Bronchial epithelial cell (primary cell): Measurements from ENCODE around the gene FBXL17. TPM values are rescaled to one million over a fixed set of nuclear protein-coding genes. Genes with fewer than 3 reads are reported as not detected.

Experiments
- DNase-seq: peaks from one replicate; pipeline ENCODE4 v3.0.0-alpha.2; 2010; ENCODE audit warnings: low read depth
- FAIRE-seq: peaks from 2 replicates; lab custom pipeline; 2011; peaks lifted over from hg19 to GRCh38; lab: Jason Lieb, UNC
- H3K27me3 ChIP-seq: 2 replicates; pipeline ENCODE4 v1.5.1; 2011; ENCODE audit warnings: low read length; ENCODE audit not compliant: control insufficient read depth, insufficient read depth
- H3K36me3 ChIP-seq: 2 replicates; pipeline ENCODE4 v1.5.1; 2011; ENCODE audit warnings: low read length; ENCODE audit not compliant: control insufficient read depth, insufficient read depth
- H3K4me3 ChIP-seq: 2 replicates; pipeline ENCODE4 v1.5.1; 2011; ENCODE audit warnings: mild to moderate bottlenecking, low read depth, low read length, control low read depth
- CTCF ChIP-seq: IDR thresholded peaks from 2 replicates; pipeline ENCODE4 v1.5.1; 2011; ENCODE audit warnings: mild to moderate bottlenecking, moderate library complexity, low read length, control low read depth, inconsistent platforms; ENCODE audit not compliant: insufficient read depth, severe bottlenecking
- total RNA-seq: library from RNA; depleted of rRNA; stranded (reverse); fragments of >200 nt; gene quantifications from 2 replicates; pipeline ENCODE4 v1.2.1, GENCODE V29; 2014

The FBXL17 gene
- total RNA-seq, 1 donor from 2014 or later: 6.6 TPM

GRCh38 chr5:108064302-108064701 is 317.6 kb downstream of the FBXL17 start:
- FAIRE-seq: no peak
- no peaks in the 10 kb centered on the region for H3K27me3 ChIP-seq
- no peak for DNase-seq
- no peaks in the 10 kb centered on the region for H3K36me3 ChIP-seq
- TF ChIP-seq CTCF: no peak
- H3K4me3 ChIP-seq: no peak overlapping the region

DNA sequence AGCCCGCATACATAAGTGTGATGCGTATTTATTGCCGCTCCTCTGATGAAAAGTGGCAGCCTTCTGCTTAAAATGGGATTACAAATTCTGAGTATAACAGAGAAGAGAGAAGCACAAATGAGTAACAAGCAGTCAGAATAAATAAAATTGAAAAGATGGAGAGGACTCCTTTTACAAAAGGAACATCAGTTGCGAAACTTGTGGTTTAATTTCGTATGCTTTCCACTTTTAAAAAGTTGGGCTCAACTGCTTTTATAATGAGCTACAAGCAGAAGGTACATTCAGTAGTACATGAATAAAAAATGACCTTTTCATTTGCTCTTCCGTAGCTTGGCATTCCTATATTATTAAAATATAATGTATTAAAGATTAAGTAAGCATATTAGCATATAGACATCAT is 320.0 kb downstream of the FBXL17 start:
- no peak overlapping the region for H3K4me3 ChIP-seq
- H3K36me3 ChIP-seq: no peaks in the 10 kb centered on the region
- TF ChIP-seq CTCF: no peak
- no peak for DNase-seq
- H3K27me3 ChIP-seq: no peaks in the 10 kb centered on the region
- FAIRE-seq: no peak

GRCh38 chr5:108060340-108060739 is 321.6 kb downstream of the FBXL17 start:
- no peak for FAIRE-seq
- TF ChIP-seq CTCF: no peak

DNA sequence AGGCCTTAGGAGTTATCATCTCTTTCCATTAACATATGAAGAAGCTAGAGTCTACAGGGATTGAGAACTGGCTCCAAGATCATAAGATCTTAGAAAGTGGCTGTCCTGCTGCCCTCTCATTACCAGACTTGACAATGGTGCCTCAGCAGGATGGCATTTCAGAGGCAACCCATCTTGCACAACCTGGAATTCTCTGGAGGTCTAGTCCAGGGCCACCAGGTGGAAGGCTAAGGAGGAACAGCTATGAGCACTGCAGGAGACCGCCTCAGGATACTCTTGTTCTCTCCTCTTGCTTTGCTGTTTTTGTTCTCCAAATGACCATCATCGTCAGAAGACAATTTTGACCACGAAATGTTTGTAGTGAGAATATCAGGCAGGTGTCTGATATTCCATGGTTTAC is 322.6 kb downstream of the FBXL17 start:
- Histone ChIP-seq H3K36me3 (no peaks in the 10 kb centered on the region), H3K27me3 (no peaks in the 10 kb centered on the region), H3K4me3 (no peak overlapping the region)
- TF ChIP-seq CTCF: no peak
- DNase-seq (no peak), FAIRE-seq (no peak)

More at GRCh38 chr5:108060340-108060739, 321.6 kb downstream of the FBXL17 start:
- H3K27me3 ChIP-seq: no peaks in the 10 kb centered on the region
- H3K4me3 ChIP-seq: no peak overlapping the region
- DNase-seq: no peak
- no peaks in the 10 kb centered on the region for H3K36me3 ChIP-seq

DNA sequence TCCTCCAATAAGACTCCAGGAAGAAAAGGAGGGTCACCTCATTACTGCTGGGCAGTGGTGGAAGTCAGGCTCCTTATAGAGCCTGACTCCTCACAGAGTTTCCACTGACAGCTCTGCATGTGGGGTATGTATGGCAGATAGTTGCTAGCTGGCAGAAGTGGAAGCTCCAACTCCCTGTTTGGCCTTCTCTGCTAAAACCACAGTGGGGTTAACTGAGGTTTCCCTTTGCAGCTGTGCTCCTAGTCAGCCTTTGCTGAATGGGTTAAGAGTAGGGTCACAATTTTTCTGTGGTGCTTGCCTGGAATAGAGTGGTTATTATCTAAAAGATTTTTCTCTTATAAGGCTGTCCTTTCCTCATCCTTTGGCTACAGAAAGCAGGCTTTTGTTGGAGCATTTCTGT is 327.5 kb downstream of the FBXL17 start:
- Histone ChIP-seq H3K36me3 (no peaks in the 10 kb centered on the region), H3K27me3 (no peaks in the 10 kb centered on the region)
- FAIRE-seq: no peak

More for the DNA sequence above, 327.5 kb downstream of the FBXL17 start:
- no peak for TF ChIP-seq CTCF
- no peak for DNase-seq
- H3K4me3 ChIP-seq: no peak overlapping the region
